GM21360 (cell line): ENCODE results near the gene UNC79.

Experiments
- ATAC-seq: cut with Tn5 transposase; IDR thresholded peaks from one replicate; pipeline ENCODE4 v1.9.1; 2021; ENCODE audit warnings: mild to moderate bottlenecking, moderate library complexity; ENCODE audit not compliant: unreplicated experiment

Gene UNC79

GRCh38 chr14:93705513-93706156, 274.9 kb downstream of the UNC79 start:
- ATAC-seq = no peak

DNA sequence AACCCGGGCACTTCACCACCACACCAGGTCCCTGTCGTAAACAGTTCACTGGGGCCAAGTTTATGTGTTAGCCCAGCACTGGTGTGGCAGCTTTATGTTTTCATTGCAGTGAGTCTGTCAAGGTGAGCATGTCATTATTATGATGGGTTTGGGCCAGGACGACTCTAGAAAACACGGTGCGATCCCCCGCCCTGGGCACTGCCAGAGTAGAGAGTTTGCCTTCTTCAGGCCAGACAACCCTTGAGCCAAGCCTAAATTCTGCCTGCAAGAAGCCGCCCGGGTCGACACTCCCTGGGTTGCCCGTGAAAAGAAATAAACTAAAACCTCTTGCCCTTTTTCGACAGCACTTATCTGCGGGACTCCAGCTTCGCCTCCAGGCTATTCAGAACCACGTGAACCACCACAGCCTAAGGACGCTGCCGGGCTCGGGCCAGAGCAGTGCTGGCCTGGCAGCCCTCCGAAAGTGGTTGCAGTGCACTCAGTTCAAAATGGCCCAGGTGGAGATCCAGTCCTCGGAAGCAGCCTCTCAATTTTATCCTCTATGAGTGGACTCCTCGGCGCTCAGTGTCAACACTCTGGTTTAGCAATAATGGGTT, 275.7 kb downstream of the UNC79 start:
- ATAC-seq = no peak

GRCh38 chr14:93707475-93707874, 276.7 kb downstream of the UNC79 start:
- no peak for ATAC-seq

GRCh38 chr14:93708311-93708734, 277.6 kb downstream of the UNC79 start:
- ATAC-seq = no peak

- no peak for ATAC-seq
These were observed 278.1 kb downstream of the UNC79 start for GRCh38 chr14:93708800-93709199.

GRCh38 chr14:93709249-93709648, 278.5 kb downstream of the UNC79 start:
- no peak for ATAC-seq

DNA sequence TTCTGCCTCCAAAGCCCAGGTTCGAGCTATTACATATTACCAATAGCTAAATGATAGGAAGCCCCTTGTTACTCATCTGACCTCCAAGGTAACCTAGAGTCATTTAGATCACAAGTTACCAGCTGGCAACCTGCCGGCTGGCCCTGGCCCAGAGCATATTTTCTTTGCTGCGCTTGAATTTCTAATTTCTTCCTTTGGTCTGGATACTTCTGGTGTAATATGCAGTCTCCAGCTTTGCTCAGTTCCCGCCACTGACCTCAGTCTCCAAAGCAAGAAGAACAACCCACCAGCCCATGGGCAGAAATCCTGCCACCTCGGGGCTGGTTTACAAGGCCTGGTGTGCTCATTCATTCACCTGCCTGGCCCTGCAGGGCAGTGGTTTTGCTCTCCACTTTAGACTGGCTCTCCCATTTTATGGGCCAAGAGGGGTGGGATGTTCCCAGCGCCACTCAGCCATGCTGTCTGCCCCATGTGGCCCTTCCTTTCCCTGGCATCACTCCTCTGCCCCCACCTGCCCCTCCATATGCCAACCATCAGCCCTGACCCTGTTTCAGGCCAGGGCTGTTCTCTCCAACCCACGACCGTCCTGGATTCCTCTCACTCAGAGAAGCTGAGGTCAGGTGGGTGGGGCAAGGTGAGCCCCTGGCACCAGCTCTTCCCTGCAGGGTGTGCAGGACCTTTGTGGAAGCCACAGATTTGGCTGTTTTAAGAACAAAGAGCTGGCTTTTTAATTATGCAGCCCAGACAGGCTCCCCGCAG, 281.5 kb downstream of the UNC79 start:
- no peak for ATAC-seq

GRCh38 chr14:93712838-93713724, 282.3 kb downstream of the UNC79 start:
- ATAC-seq = no peak

DNA sequence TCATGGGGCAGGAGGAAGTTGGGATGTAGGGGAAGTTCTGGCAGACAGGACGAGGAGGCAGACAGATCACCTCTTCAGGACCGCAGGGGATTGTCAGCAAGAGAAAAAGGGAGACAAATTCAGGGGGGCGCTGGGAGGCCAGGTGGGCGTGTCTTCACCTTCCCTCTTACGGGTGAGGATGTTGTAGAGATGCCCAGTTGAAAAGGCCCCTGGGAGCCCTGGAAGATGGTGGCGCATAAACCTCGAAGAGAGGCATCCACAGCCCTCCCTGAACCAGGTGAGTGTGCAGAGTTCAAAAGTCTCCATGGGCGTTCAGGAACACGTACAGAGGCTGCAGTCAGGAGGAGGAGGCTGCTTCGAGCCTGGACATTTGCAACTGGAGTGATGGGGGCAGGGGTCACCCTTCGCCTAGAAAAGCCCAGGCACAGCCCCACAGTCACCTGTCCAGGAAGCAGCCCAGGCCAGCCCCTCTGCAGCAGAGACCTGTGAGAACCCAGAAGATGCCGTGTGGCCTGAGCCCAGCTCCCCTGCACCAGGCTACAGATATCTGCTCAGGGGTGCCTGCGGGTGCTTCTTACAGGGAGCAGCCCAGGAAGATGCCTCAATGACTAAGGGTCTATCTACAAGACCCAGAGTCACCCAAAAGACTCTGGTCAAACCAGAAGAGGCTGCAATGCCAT, 283.1 kb downstream of the UNC79 start:
- ATAC-seq = no peak

DNA sequence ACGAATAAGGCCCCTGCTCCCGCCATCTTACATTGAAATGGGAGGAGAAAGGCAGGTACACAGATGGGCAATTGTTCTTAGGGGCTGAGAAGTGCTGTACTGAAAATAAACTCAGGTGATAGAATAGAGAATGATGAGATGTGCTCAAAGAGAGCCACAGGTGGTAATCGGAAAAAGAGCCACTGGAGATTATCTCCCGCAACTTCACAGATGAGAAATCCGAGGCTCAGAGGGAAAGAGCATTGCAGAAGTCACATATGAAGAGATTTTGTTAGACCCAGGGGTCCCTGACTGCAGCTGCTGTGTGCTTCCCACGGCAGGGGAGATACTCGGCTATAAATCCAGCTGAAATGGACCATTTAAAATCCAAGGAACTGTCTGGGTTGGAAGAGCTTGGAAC, 283.9 kb downstream of the UNC79 start:
- ATAC-seq = no peak

DNA sequence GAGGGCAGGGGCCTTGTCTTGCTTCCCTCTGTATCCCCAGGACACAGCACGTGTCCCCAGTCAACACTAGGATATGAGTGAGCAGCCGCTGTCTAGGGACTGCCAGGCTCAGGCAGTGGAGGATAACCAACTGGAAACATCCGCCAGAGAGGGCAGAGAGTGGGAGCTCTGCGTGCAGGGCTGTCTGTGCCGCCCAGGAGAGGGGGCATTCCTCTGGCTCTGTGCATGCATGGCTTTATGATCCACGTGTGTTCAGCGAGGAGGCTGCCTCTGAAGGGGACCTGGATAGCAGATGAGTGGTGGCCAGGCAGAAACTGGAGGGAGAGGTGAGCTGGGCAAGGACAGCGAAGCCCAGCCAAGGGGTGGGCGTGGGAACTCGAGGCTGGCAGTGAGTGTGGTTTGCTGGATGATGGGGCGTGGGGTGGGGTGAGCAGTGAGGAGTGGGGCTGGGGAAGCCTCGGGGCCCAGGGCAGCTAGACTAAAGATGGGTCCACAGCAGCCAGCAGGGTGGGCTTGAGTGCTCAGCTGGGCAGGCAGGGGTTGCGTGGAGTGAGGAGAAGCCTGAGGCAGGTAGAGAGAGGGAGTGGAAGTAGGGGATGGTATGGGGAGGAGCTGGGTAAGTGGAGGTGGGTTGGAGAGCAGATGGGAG, 284.7 kb downstream of the UNC79 start:
- ATAC-seq = no peak

GRCh38 chr14:93716002-93716745, 285.4 kb downstream of the UNC79 start:
- ATAC-seq = no peak

DNA sequence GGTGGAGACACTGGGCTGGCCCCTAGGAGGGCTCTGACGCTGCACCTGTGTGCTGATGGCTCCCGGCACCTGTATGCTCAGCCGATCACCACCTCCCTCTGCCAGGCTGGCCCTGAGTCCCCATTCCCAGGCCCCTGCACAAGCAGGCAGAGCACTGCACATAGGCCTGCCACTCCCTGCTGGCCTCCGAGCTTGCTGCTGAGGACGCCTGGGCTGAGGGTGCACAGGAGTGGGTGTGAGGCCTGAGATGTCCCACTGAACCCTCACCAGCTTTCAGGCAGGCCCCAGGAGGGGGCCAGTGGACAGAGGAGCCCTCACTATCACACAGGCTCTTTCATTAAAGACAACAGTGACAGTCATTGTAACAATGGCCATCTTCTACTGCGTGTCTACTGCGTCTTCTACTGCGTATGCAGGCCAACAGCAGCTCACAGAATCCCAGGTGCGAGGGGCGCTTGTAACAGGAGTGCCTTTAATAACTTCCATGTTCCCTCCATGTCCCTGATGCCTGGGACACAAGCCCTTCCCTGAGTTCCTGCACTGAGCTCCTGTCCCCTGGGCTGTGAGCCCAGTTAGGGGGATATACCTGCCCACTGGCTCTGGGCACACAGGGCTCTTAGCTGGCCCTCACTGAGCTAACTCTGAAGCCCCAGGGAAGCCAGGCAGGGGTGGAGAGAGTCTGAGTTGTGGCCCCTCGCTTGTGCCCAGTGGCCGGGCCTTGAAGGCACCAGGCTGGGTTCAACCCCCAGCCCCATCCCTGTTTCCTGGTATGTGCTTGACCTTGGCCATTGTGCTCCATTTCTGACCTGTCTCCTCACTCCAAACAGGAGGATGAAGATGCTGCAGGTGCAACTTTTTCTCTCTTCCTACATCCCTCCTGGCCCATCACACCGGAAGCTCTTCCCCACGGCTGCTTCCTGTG, 286.3 kb downstream of the UNC79 start:
- ATAC-seq = no peak

DNA sequence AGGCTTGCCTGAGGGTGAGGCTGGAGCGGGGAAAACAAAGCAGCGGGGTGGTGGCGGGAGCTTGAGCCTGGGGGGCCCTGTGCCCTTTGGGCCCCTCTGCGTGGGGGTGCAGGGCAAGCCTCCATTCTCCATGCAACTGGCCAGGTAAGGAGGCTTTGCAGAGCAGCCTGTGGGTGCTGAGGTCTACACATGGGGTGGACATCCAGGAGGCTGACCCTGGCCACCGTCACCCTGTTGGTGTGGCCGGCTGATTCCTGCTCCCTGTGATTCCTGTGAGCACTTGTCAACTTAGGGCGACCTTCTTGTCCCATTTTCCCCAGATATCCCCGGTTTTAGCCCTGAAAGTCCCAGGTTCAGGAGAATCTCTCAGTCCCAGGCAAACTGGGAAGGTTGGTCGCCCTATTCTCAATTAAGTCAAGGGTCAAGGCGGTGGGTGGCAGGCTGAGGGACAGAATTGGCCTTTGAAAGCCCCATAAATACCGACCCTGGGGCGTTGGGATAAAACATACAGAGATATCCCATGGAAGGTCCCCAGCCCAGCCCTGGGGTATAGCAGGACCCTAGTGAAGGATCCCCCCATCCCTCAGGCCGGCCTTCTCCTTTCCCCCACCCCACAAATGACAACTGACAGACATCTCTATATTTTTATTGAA, 287.1 kb downstream of the UNC79 start:
- ATAC-seq = no peak

GRCh38 chr14:93719256-93719655, 288.5 kb downstream of the UNC79 start:
- ATAC-seq = no peak

GRCh38 chr14:93720076-93720815, 289.5 kb downstream of the UNC79 start:
- ATAC-seq = no peak

DNA sequence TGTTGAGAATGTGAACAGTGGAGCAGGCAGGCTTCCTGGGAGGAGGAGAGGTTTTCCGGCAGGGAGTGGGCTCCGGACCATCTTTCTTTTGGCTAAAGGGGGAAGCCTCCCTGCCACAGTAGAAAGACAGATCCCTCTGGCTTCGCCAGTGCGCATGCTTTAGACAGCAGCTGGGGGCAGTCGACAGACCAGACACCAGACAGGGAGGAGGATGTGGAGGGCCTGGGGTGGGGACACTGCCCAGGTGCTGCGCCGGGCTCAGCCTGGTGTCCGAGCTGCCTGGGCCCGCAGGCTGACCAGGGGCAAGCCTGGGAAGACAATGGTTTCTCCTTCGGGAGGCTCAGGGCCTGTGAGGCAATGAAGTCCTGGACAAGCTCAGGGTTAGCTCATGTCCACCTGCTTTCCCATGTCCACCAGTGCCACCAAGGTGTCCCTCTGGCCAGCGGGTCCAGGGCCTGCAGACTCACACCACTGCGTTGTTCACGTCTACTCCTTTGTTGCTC, 290.3 kb downstream of the UNC79 start:
- ATAC-seq = no peak
